Neural cell (in vitro differentiated cells): ENCODE measurements around the gene PLCL2. TPM values are rescaled to one million over a fixed set of nuclear protein-coding genes. Genes with fewer than 3 reads are reported as not detected.
A peak's percentile ranks its signal among the peaks of the same experiment; 100 is the strongest.
"Not testable (repeated sequence)": the region's sequence is repeated elsewhere in the genome, so short reads cannot be mapped to it uniquely, and the experiment has no call there.

Experiments
- H2AFZ ChIP-seq: fragments of 200-600, 300-800 bp; sonication (generic), shearing (Covaris generic); 2 replicates; pipeline ENCODE4 v1.6.0; 2014; ENCODE audit warnings: low read depth, mild to moderate bottlenecking, antibody characterized with exemption, low read length, moderate library complexity
- H3F3A ChIP-seq: fragments of 200-600 bp; shearing (Covaris generic); 2 replicates; pipeline ENCODE4 v1.6.1; 2016; ENCODE audit warnings: mild to moderate bottlenecking, moderate library complexity, mixed read lengths, antibody characterized with exemption, low read length; ENCODE audit not compliant: insufficient read depth, poor library complexity, severe bottlenecking
- H3K27ac ChIP-seq: fragments of 200-600, 300-800 bp; sonication (generic), shearing (Covaris generic); 2 replicates; pipeline ENCODE4 v1.5.1; 2014; ENCODE audit warnings: mild to moderate bottlenecking, low read length, moderate library complexity
- H3K27me3 ChIP-seq: fragments of 300-800, 200-600 bp; sonication (generic), shearing (Covaris generic); 2 replicates; pipeline ENCODE4 v1.6.0; 2014; ENCODE audit warnings: mild to moderate bottlenecking, low read depth, low read length, moderate library complexity; ENCODE audit not compliant: insufficient read depth
- H3K36me3 ChIP-seq: fragments of 300-800, 200-600 bp; sonication (generic), shearing (Covaris generic); 2 replicates; pipeline ENCODE4 v1.5.1; 2014; ENCODE audit warnings: mild to moderate bottlenecking, antibody characterized with exemption, low read length, moderate library complexity; ENCODE audit not compliant: insufficient read depth
- H3K4me2 ChIP-seq: fragments of 300-800, 200-600 bp; sonication (generic), shearing (Covaris generic); 2 replicates; pipeline ENCODE4 v1.6.0; 2014; ENCODE audit warnings: mild to moderate bottlenecking, low read length
- H3K4me3 ChIP-seq: fragments of 300-800, 200-600 bp; sonication (generic), shearing (Covaris generic); 2 replicates; pipeline ENCODE4 v1.5.1; 2014; ENCODE audit warnings: mild to moderate bottlenecking, low read length, moderate library complexity
- H3K79me2 ChIP-seq: fragments of 200-600 bp; shearing (Covaris generic); replicated peaks from 2 replicates; pipeline ENCODE4 v1.6.0; 2014; ENCODE audit warnings: mild to moderate bottlenecking, low read length, moderate library complexity; ENCODE audit not compliant: insufficient read depth
- H3K9ac ChIP-seq: fragments of 300-800, 200-600 bp; sonication (generic), shearing (Covaris generic); 2 replicates; pipeline ENCODE4 v1.6.1; 2016; ENCODE audit warnings: mild to moderate bottlenecking, low read length, mixed read lengths
- H3K9me2 ChIP-seq: fragments of 200-600 bp; shearing (Covaris generic); 2 replicates; pipeline ENCODE4 v1.6.1; 2016; ENCODE audit warnings: mild to moderate bottlenecking, low read length, mixed read lengths; ENCODE audit not compliant: insufficient read depth
- H3K9me3 ChIP-seq: fragments of 200-600, 300-800 bp; sonication (generic), shearing (Covaris generic); 2 replicates; pipeline ENCODE4 v1.6.1; 2016; ENCODE audit warnings: mild to moderate bottlenecking, mixed run types, low read length, moderate library complexity, mixed read lengths
- H4K20me1 ChIP-seq: fragments of 200-600 bp; shearing (Covaris generic); 2 replicates; pipeline ENCODE4 v1.6.1; 2016; ENCODE audit warnings: mild to moderate bottlenecking, mixed run types; ENCODE audit not compliant: insufficient read depth
- EP300 ChIP-seq: fragments of 450-650 bp; conservative IDR thresholded peaks from 2 replicates; pipeline ENCODE4 v1.6.1; 2014; ENCODE audit warnings: antibody characterized with exemption, mild to moderate bottlenecking, moderate library complexity; ENCODE audit not compliant: poor library complexity, severe bottlenecking
- EZH2 ChIP-seq: fragments of 200-600, 300-800 bp; shearing (Covaris generic), sonication (generic); IDR thresholded peaks from 2 replicates; pipeline ENCODE4 v1.6.1; 2014; ENCODE audit warnings: antibody characterized with exemption, low read length, borderline replicate concordance, mild to moderate bottlenecking; ENCODE audit not compliant: insufficient read depth, poor library complexity, severe bottlenecking
- MXI1 ChIP-seq: fragments of 450-650 bp; conservative IDR thresholded peaks from 2 replicates; pipeline ENCODE4 v1.6.1; 2014; ENCODE audit warnings: antibody characterized with exemption, mild to moderate bottlenecking; ENCODE audit not compliant: poor library complexity, severe bottlenecking
- POLR2AphosphoS5 ChIP-seq: IDR thresholded peaks from 2 replicates; pipeline ENCODE4 v1.6.1; 2012
- RAD21 ChIP-seq: fragments of 450-650 bp; conservative IDR thresholded peaks from 2 replicates; pipeline ENCODE4 v1.6.1; 2014; ENCODE audit warnings: antibody characterized with exemption, mild to moderate bottlenecking, moderate library complexity
- REST ChIP-seq: IDR thresholded peaks from 2 replicates; pipeline ENCODE4 v1.6.1; 2012; ENCODE audit warnings: borderline replicate concordance
- SMC3 ChIP-seq: fragments of 450-650 bp; conservative IDR thresholded peaks from 2 replicates; pipeline ENCODE4 v1.6.1; 2014; ENCODE audit warnings: antibody characterized with exemption, mild to moderate bottlenecking, moderate library complexity; ENCODE audit not compliant: poor library complexity
- TAF1 ChIP-seq: IDR thresholded peaks from 2 replicates; pipeline ENCODE4 v1.6.1; 2012; ENCODE audit warnings: low read depth
- polyA plus RNA-seq: library from polyadenylated mRNA; depleted of rRNA; stranded (reverse); fragments of >200 nt; gene quantifications from 2 replicates; pipeline ENCODE4 v1.2.3, GENCODE V29; 2014
- TF ChIP-seq, protein P1 (sequence below): fragments of 450-650 bp; IDR thresholded peaks from 2 replicates; pipeline ENCODE4 v1.5.1; 2014; ENCODE audit warnings: antibody characterized with exemption, mild to moderate bottlenecking, moderate library complexity; ENCODE audit not compliant: poor library complexity, severe bottlenecking

PLCL2 gene
- polyA plus RNA-seq, 1 donor from 2014 or later = 69.8 TPM

DNA sequence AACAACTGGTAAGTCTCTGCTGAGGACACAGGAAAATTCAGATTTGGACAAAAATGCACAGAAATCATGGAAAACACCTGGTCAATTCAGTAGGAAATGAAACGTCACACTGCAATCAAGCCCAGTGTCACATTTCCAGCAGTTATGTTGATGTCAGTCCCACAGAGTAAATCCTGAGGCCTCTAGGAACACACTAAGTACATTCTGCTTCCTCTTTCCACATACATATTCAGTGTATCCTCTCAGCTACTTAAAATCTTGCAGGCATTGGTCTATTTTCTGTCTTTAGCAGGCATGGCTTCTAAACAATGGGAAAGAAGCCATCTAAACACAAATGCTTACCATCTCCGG lies 207.8 kb downstream of the PLCL2 start:
- Histone ChIP-seq H3K9me2 (no peaks in the 10 kb centered on the region), H3F3A (no peaks in the 10 kb centered on the region), H3K79me2 (no peaks in the 10 kb centered on the region), H2AFZ (no peak overlapping the region), H3K27me3 (no peaks in the 10 kb centered on the region), H4K20me1 (no peaks in the 10 kb centered on the region), H3K9ac (no peak overlapping the region), H3K27ac (peak overlapping the region; percentile 25), H3K4me2 (no peak overlapping the region), H3K4me3 (no peak overlapping the region), H3K36me3 (peaks cover 7% of the 10 kb centered on the region), H3K9me3 (no peaks in the 10 kb centered on the region)
- TF ChIP-seq EZH2 (no peak), REST (no peak), MXI1 (no peak)

GRCh38 chr3:17094551-17094950 lies 209.8 kb downstream of the PLCL2 start:
- Histone ChIP-seq H3K9me2 (no peaks in the 10 kb centered on the region), H4K20me1 (no peaks in the 10 kb centered on the region), H3K27ac (no peak overlapping the region), H3K79me2 (no peaks in the 10 kb centered on the region), H3K36me3 (peaks cover 7% of the 10 kb centered on the region), H3K9me3 (no peaks in the 10 kb centered on the region), H3K27me3 (no peaks in the 10 kb centered on the region), H3F3A (no peaks in the 10 kb centered on the region), H3K9ac (no peak overlapping the region), H3K4me3 (no peak overlapping the region), H3K4me2 (no peak overlapping the region), H2AFZ (no peak overlapping the region)
- TF ChIP-seq MXI1 = no peak

DNA sequence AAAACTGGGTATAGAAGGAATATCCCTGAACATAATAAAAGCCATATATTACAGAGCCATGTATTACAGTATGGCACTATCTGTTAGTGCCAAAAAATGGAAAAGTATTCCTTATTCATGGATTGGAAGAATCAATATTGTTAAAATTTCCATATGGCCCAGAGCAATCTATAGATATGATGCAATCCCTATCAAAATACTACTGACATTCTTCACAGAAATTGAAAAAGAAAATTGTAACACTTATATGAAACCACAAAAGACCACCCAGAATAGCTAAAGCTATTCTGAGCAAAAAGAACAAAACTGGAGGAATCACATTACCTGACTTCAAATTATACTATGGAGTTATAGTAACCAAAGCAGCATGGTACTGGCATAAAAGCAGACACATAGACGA lies 218.8 kb downstream of the PLCL2 start:
- H3K27me3 ChIP-seq = no peaks in the 10 kb centered on the region
- no peaks in the 10 kb centered on the region for H3K9me3 ChIP-seq
- no peak overlapping the region for H2AFZ ChIP-seq
- no peaks in the 10 kb centered on the region for H3K9me2 ChIP-seq
- no peaks in the 10 kb centered on the region for H4K20me1 ChIP-seq
- no peak overlapping the region for H3K4me2 ChIP-seq
- H3K36me3 ChIP-seq = no peaks in the 10 kb centered on the region
- no peak for TF ChIP-seq EZH2
- TF ChIP-seq TAF1 = no peak
- TF ChIP-seq MXI1 = no peak
- no peak for TF ChIP-seq SMC3
- no peak for TF ChIP-seq EP300
- TF ChIP-seq, protein P1, sequence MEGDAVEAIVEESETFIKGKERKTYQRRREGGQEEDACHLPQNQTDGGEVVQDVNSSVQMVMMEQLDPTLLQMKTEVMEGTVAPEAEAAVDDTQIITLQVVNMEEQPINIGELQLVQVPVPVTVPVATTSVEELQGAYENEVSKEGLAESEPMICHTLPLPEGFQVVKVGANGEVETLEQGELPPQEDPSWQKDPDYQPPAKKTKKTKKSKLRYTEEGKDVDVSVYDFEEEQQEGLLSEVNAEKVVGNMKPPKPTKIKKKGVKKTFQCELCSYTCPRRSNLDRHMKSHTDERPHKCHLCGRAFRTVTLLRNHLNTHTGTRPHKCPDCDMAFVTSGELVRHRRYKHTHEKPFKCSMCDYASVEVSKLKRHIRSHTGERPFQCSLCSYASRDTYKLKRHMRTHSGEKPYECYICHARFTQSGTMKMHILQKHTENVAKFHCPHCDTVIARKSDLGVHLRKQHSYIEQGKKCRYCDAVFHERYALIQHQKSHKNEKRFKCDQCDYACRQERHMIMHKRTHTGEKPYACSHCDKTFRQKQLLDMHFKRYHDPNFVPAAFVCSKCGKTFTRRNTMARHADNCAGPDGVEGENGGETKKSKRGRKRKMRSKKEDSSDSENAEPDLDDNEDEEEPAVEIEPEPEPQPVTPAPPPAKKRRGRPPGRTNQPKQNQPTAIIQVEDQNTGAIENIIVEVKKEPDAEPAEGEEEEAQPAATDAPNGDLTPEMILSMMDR = no peak
- TF ChIP-seq POLR2AphosphoS5 = no peak
- no peak for TF ChIP-seq RAD21
- H3F3A ChIP-seq = no peaks in the 10 kb centered on the region
- no peak overlapping the region for H3K4me3 ChIP-seq
- no peak overlapping the region for H3K27ac ChIP-seq
- H3K9ac ChIP-seq = no peak overlapping the region
- no peaks in the 10 kb centered on the region for H3K79me2 ChIP-seq

DNA sequence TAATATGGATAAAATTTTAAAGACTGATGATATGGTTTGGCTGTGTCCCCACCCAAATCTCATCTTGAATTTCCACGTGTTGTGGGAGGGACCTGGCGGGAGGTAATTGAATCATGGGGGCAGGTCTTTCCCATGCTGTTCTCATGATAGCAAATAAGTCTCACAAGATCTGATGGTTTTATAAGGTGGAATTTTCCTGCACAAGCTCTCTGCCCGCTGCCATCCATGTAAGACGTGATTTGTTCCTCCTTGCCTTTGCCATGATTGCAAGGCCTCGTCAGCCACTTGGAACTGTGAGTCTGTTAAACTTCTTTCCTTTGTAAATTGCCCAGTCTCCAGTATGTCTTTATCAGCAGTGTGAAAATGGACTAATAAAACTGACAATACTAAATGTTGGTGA lies 222.0 kb downstream of the PLCL2 start:
- not testable (repeated sequence) for H3K4me3 ChIP-seq, H2AFZ ChIP-seq, H3K27ac ChIP-seq, H4K20me1 ChIP-seq, H3K9me2 ChIP-seq, H3K9me3 ChIP-seq, H3K79me2 ChIP-seq, H3K9ac ChIP-seq, H3K36me3 ChIP-seq, H3F3A ChIP-seq, H3K27me3 ChIP-seq, H3K4me2 ChIP-seq
